ENCODE results near the gene NUP160.

DNA sequence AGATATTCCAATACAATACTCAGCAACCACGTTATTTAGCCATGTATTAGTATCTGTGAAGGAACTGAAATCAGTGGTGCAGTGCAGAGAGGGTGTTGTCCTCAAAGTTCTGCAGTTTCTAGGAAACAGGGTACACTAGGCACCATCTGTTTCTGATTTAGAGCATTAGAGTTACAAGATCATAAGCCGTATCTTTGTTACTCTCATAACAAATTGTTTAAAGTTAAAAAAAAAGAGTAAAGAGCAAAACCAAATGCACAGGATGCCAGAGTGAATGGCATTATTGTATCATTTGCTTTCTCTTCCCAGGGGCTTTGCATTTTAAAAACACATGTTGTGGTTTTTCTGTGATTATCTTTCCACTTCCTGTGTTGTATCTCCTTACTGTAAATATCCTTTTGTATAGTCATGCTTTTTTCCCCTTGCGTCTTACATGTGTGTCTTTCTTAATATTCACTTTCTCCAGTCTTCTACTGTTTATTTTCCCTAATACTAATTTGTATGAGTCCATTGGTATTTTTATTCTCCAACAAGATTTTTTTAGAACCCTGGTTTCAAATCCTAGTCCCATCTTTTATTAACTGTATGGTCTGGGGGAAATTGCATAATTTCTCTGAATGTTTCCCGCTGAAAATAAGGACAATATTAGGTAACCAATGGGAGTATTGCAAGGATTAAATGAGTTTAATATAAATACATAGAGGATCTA is 15.2 kb upstream of the NUP160 start:
- TF ChIP-seq TAF1 (IDR thresholded peaks at IDR 0.05; ENCODE audit: borderline replicate concordance, low read depth, low read length) (no peak), POLR2AphosphoS5 (IDR thresholded peaks at IDR 0.05; ENCODE audit: low read depth, low read length) (no peak)

Measured in GM12892 (cell line).